ENCODE data around the gene CHMP6. TPM values are rescaled to one million over a fixed set of nuclear protein-coding genes. Genes with fewer than 3 reads are reported as not detected.

The CHMP6 gene
- total and polyA plus RNA-seq, 5 donors: 18.4 to 24.6 (median 20.4) TPM

GRCh38 chr17:80978499-80979497 is 12.8 kb upstream of the CHMP6 start:
- intact Hi-C loops (cut with DNase I): no loop called here
- WGBS: 76% methylated on average over 31 of the region's 31 CpGs
- Histone ChIP-seq H3K27me3 (ENCODE audit: control insufficient read depth, insufficient read depth) (no peaks in the 10 kb centered on the region), H3K4me3 (ENCODE audit: low read length) (no peak overlapping the region), H3K4me1 (ENCODE audit: control insufficient read depth, insufficient read depth, low read length) (no peaks in the 10 kb centered on the region), H3K27ac (ENCODE audit: low read length) (no peak overlapping the region), H3K9me3 (ENCODE audit: control insufficient read depth, low read length) (no peaks in the 10 kb centered on the region)
- DNase-seq (peak in 1 of 3 donors; percentile 44), ATAC-seq (peak in 1 of 2 donors; percentile 9)

GRCh38 chr17:80979547-80980378 is 11.9 kb upstream of the CHMP6 start:
- no peak overlapping the region for H3K27ac ChIP-seq (ENCODE audit: low read length)
- intact Hi-C loops (cut with DNase I): loop anchor here (2.0 to 10.0 kb wide), 3 partner anchors 125 to 555 kb away; no protein-coding TSS in a partner anchor
- no peaks in the 10 kb centered on the region for H3K27me3 ChIP-seq (ENCODE audit: control insufficient read depth, insufficient read depth)
- H3K4me3 ChIP-seq (ENCODE audit: low read length): no peak overlapping the region
- no peaks in the 10 kb centered on the region for H3K9me3 ChIP-seq (ENCODE audit: control insufficient read depth, low read length)
- ATAC-seq (no peak), DNase-seq (peak in 1 of 3 donors; percentile 48)
- WGBS: 70% methylated on average over 26 of the region's 26 CpGs
- H3K4me1 ChIP-seq (ENCODE audit: control insufficient read depth, insufficient read depth, low read length): no peaks in the 10 kb centered on the region

- intact Hi-C loops (cut with DNase I): loop anchor here (2.0 to 10.0 kb wide), 3 partner anchors 124 to 556 kb away; no protein-coding TSS in a partner anchor
- no peak overlapping the region for H3K4me3 ChIP-seq (ENCODE audit: low read length)
- no peaks in the 10 kb centered on the region for H3K27me3 ChIP-seq (ENCODE audit: control insufficient read depth, insufficient read depth)
- no peak overlapping the region for H3K27ac ChIP-seq (ENCODE audit: low read length)
- no peak for ATAC-seq
- DNase-seq: no peak
- no peaks in the 10 kb centered on the region for H3K9me3 ChIP-seq (ENCODE audit: control insufficient read depth, low read length)
- 61% methylated on average over 7 of the region's 7 CpGs for WGBS
- no peaks in the 10 kb centered on the region for H3K4me1 ChIP-seq (ENCODE audit: control insufficient read depth, insufficient read depth, low read length)
Observed at GRCh38 chr17:80980397-80981061, 11.1 kb upstream of the CHMP6 start.

- WGBS: 6% methylated on average over 65 of the region's 65 CpGs
- ATAC-seq: peak; percentile 25 to 44
- H3K4me1 ChIP-seq (ENCODE audit: control insufficient read depth, insufficient read depth, low read length): no peaks in the 10 kb centered on the region
- intact Hi-C loops (cut with DNase I): loop anchor here (2.0 to 10.0 kb wide), 3 partner anchors 124 to 556 kb away; no protein-coding TSS in a partner anchor
- peak overlapping the region; percentile 4 for H3K4me3 ChIP-seq (ENCODE audit: low read length)
- H3K27me3 ChIP-seq (ENCODE audit: control insufficient read depth, insufficient read depth): no peaks in the 10 kb centered on the region
- H3K9me3 ChIP-seq (ENCODE audit: control insufficient read depth, low read length): no peaks in the 10 kb centered on the region
- DNase-seq: peak in 1 of 3 donors; percentile 67
- no peak overlapping the region for H3K27ac ChIP-seq (ENCODE audit: low read length)
Observed at GRCh38 chr17:80981062-80981902, 10.4 kb upstream of the CHMP6 start.

- Histone ChIP-seq H3K4me3 (ENCODE audit: low read length) (no peak overlapping the region), H3K4me1 (ENCODE audit: control insufficient read depth, insufficient read depth, low read length) (no peaks in the 10 kb centered on the region), H3K27me3 (ENCODE audit: control insufficient read depth, insufficient read depth) (no peaks in the 10 kb centered on the region), H3K27ac (ENCODE audit: low read length) (no peak overlapping the region), H3K9me3 (ENCODE audit: control insufficient read depth, low read length) (no peaks in the 10 kb centered on the region)
- intact Hi-C loops (cut with DNase I): loop anchor here (2.0 to 10.0 kb wide), 3 partner anchors 123 to 557 kb away; no protein-coding TSS in a partner anchor
- WGBS: 61% methylated on average over 17 of the region's 17 CpGs
- DNase-seq (peak in 1 of 3 donors; percentile 58), ATAC-seq (no peak)
Observed at GRCh38 chr17:80981929-80982425, 9.7 kb upstream of the CHMP6 start.

- Histone ChIP-seq H3K27me3 (ENCODE audit: control insufficient read depth, insufficient read depth) (no peaks in the 10 kb centered on the region), H3K9me3 (ENCODE audit: control insufficient read depth, low read length) (no peaks in the 10 kb centered on the region), H3K27ac (ENCODE audit: low read length) (no peak overlapping the region), H3K4me3 (ENCODE audit: low read length) (no peak overlapping the region), H3K4me1 (ENCODE audit: control insufficient read depth, insufficient read depth, low read length) (no peaks in the 10 kb centered on the region)
- peak in 1 of 3 donors; percentile 41 for DNase-seq
- intact Hi-C loops (cut with DNase I): loop anchor here in 3 of 4 donors (5.0 to 10.0 kb wide), 2 partner anchors 122 to 555 kb away; no protein-coding TSS in a partner anchor
- no peak for ATAC-seq
- 83% methylated on average over 17 of the region's 17 CpGs for WGBS
Observed at GRCh38 chr17:80982426-80982974, 9.1 kb upstream of the CHMP6 start.

- H3K4me1 ChIP-seq (ENCODE audit: control insufficient read depth, insufficient read depth, low read length): no peaks in the 10 kb centered on the region
- ATAC-seq (no peak), DNase-seq (peak in 2 of 3 donors; percentile 30 to 53)
- no peak overlapping the region for H3K4me3 ChIP-seq (ENCODE audit: low read length)
- 83% methylated on average over 17 of the region's 17 CpGs for WGBS
- intact Hi-C loops (cut with DNase I): loop anchor here in 3 of 4 donors (5.0 to 10.0 kb wide), 2 partner anchors 121 to 556 kb away; no protein-coding TSS in a partner anchor
- no peak overlapping the region for H3K27ac ChIP-seq (ENCODE audit: low read length)
- H3K27me3 ChIP-seq (ENCODE audit: control insufficient read depth, insufficient read depth): no peaks in the 10 kb centered on the region
- H3K9me3 ChIP-seq (ENCODE audit: control insufficient read depth, low read length): no peaks in the 10 kb centered on the region
Observed at GRCh38 chr17:80983545-80983944, 8.1 kb upstream of the CHMP6 start.

- WGBS: 35% methylated on average over 7 of the region's 7 CpGs
- intact Hi-C loops (cut with DNase I): loop anchor here in 3 of 4 donors (5.0 to 10.0 kb wide), 2 partner anchors 120 to 557 kb away; no protein-coding TSS in a partner anchor
- H3K4me1 ChIP-seq (ENCODE audit: control insufficient read depth, insufficient read depth, low read length): no peaks in the 10 kb centered on the region
- no peak overlapping the region for H3K4me3 ChIP-seq (ENCODE audit: low read length)
- DNase-seq (peak in 2 of 3 donors; percentile 30 to 55), ATAC-seq (peak; percentile 6 to 25)
- no peak overlapping the region for H3K27ac ChIP-seq (ENCODE audit: low read length)
- no peaks in the 10 kb centered on the region for H3K9me3 ChIP-seq (ENCODE audit: control insufficient read depth, low read length)
- H3K27me3 ChIP-seq (ENCODE audit: control insufficient read depth, insufficient read depth): no peaks in the 10 kb centered on the region
Observed at GRCh38 chr17:80984749-80985148, 6.9 kb upstream of the CHMP6 start.

- 80% methylated on average over 7 of the region's 7 CpGs for WGBS
- intact Hi-C loops (cut with DNase I): loop anchor here in 1 of 4 donors (10.0 kb wide), 1 partner anchor 119 kb away; no protein-coding TSS in a partner anchor
- no peaks in the 10 kb centered on the region for H3K4me1 ChIP-seq (ENCODE audit: control insufficient read depth, insufficient read depth, low read length)
- H3K27me3 ChIP-seq (ENCODE audit: control insufficient read depth, insufficient read depth): no peaks in the 10 kb centered on the region
- ATAC-seq: no peak
- no peaks in the 10 kb centered on the region for H3K9me3 ChIP-seq (ENCODE audit: control insufficient read depth, low read length)
- no peak overlapping the region for H3K27ac ChIP-seq (ENCODE audit: low read length)
- no peak overlapping the region for H3K4me3 ChIP-seq (ENCODE audit: low read length)
- DNase-seq: peak in 1 of 3 donors; percentile 37
Observed at GRCh38 chr17:80986046-80986445, 5.6 kb upstream of the CHMP6 start.

Measured in right cardiac atrium (tissue), 5 donors.